NCI-H510A (cell line): ENCODE results near the gene HOXC12.

Experiments used
- DNase-seq: peaks from one replicate; lab custom pipeline; 2025; lab: John Stamatoyannopoulos, UW

Gene HOXC12

GRCh38 chr12:53983950-53984572, 29.4 kb downstream of the HOXC12 start:
- no peak for DNase-seq

- peak; percentile 81 for DNase-seq
These were observed 30.4 kb downstream of the HOXC12 start, which contains the start of gene HOXC10 for GRCh38 chr12:53984901-53985691. TSS of gene HOXC10 (plus strand) at chr12:53985146. CDS start at chr12:53985260, 114 bp downstream.

- DNase-seq = no peak
These were observed 30.9 kb downstream of the HOXC12 start for GRCh38 chr12:53985692-53985993.

- no peak for DNase-seq
These were observed 31.4 kb downstream of the HOXC12 start for GRCh38 chr12:53985994-53986685.

GRCh38 chr12:53986686-53987483, 32.2 kb downstream of the HOXC12 start:
- DNase-seq = no peak

GRCh38 chr12:53987787-53988230, 33.1 kb downstream of the HOXC12 start:
- DNase-seq = no peak

GRCh38 chr12:53988541-53989226, 34.0 kb downstream of the HOXC12 start:
- no peak for DNase-seq

GRCh38 chr12:53989227-53990113, 34.8 kb downstream of the HOXC12 start:
- DNase-seq = no peak

- DNase-seq = no peak
These were observed 35.8 kb downstream of the HOXC12 start for GRCh38 chr12:53990311-53991076.

GRCh38 chr12:53991077-53991460, 36.4 kb downstream of the HOXC12 start:
- no peak for DNase-seq

GRCh38 chr12:53992377-53992889, 37.7 kb downstream of the HOXC12 start:
- no peak for DNase-seq

- no peak for DNase-seq
These were observed 38.7 kb downstream of the HOXC12 start for GRCh38 chr12:53993162-53994008.

GRCh38 chr12:53994009-53994263, 39.2 kb downstream of the HOXC12 start:
- no peak for DNase-seq

- no peak for DNase-seq
These were observed 39.7 kb downstream of the HOXC12 start for GRCh38 chr12:53994264-53995001.

GRCh38 chr12:53995002-53995377, 40.3 kb downstream of the HOXC12 start:
- no peak for DNase-seq

GRCh38 chr12:53995378-53996239, 40.9 kb downstream of the HOXC12 start:
- DNase-seq = no peak
